Duodenal mucosa (tissue), 2 donors: ENCODE measurements around the gene TACR1.
"Not testable (repeated sequence)": the region's sequence is repeated elsewhere in the genome, so short reads cannot be mapped to it uniquely, and the experiment has no call there.

Source experiments
- H3K27ac ChIP-seq: one replicate; pipeline ENCODE4 v1.7.0; 2013; ENCODE audit warnings: low read depth, low read length
- H3K27me3 ChIP-seq, 2 donors: one replicate each; pipeline ENCODE4 v1.7.0; 2013; ENCODE audit warnings: low read length in 2 of 2, control low read depth in 1 of 2; ENCODE audit not compliant: insufficient read depth in 2 of 2, control insufficient read depth in 1 of 2
- H3K36me3 ChIP-seq, 2 donors: one replicate each; pipeline ENCODE4 v1.7.0; 2013; ENCODE audit warnings: low read length in 2 of 2, control low read depth in 1 of 2; ENCODE audit not compliant: insufficient read depth in 2 of 2, control insufficient read depth in 1 of 2
- H3K4me1 ChIP-seq, 2 donors: one replicate each; pipeline ENCODE4 v1.7.0; 2013; ENCODE audit warnings: low read length in 2 of 2, control low read depth in 1 of 2; ENCODE audit not compliant: insufficient read depth in 2 of 2, control insufficient read depth in 1 of 2
- H3K4me3 ChIP-seq, 2 donors: one replicate each; pipeline ENCODE4 v1.7.0; 2013; ENCODE audit warnings: low read length in 2 of 2, low read depth in 1 of 2
- H3K9ac ChIP-seq, 2 donors: one replicate each; pipeline ENCODE4 v1.7.0; 2013; ENCODE audit warnings: low read length in 2 of 2, low read depth in 1 of 2
- H3K9me3 ChIP-seq, 2 donors: one replicate each; pipeline ENCODE4 v1.7.0; 2013; ENCODE audit warnings: low read length in 2 of 2, control low read depth in 1 of 2; ENCODE audit not compliant: control insufficient read depth in 1 of 2

The TACR1 gene

DNA sequence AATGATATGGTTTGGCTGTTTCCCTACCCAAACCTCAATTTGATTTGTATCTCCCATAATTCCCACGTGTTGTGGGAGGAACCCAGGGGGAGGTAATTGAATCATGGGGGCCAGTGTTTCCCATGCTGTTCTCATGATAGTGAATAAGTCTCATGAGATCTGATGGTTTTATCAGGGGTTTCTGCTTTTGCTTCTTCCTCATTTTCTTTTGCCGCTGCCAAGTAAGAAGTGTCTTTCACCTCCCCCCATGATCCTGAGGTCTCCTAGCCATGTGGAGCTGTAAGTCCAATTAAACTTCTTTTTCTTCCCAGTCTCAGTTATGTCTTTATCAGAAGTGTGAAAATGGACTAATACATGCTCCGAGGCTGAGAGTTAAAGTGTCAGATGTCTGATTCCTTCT lies 47.1 kb downstream of the TACR1 start:
- H3K4me3 ChIP-seq, H3K9ac ChIP-seq, H3K9me3 ChIP-seq, H3K27ac ChIP-seq, H3K27me3 ChIP-seq, H3K36me3 ChIP-seq, H3K4me1 ChIP-seq: not testable (repeated sequence)

DNA sequence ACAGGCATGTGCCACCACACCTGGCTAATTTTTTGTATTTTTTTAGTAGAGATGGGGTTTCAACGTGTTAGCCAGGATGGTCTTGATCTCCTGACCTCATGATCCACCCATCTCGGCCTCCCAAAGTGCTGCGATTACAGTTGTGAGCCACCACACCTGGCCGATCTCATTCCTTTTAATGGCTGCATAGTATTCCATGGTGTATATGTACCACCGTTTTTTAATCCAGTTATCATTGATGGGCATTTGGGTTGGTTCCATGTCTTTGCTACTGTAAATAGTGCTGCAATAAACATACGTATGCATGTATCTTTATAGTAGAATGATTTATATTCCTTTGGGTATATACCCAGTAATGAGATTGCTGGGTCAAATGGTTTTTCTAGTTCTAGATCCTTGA lies 51.4 kb downstream of the TACR1 start:
- H3K9me3 ChIP-seq, H3K27ac ChIP-seq, H3K4me1 ChIP-seq, H3K27me3 ChIP-seq, H3K36me3 ChIP-seq, H3K4me3 ChIP-seq, H3K9ac ChIP-seq: not testable (repeated sequence)

DNA sequence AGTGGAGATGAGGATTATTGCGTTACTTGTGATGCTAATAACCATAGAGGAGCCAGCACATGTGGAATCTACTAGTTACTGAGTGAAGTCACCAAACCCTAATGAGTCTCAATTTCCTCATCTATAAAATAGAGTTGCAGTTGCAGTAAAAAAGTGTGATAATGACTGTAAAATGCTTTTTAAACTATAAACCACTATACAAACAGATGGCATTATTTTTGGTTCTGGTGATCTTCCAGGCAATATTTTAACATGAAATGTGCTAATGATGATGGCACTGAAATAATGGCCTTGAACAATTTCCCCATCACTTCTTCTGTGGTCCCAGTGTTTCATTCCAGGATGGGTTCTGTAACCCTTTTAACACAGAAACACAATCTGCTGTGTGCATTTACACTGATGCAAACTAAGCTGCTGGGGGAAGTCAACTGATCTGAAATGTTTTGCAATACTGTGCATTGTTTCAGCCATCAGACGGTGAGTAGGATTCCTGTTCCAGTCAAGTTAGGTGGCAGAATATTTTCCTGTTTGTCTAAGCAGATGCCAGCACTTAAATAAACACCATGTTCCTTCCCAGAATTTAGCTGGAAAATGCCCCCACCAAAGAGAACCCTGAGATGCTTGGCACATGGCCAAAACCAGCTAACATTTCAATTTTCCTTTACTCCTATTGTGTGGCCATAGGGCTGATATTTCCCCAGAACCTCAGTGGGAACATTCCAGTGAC lies 52.6 kb downstream of the TACR1 start:
- Histone ChIP-seq H3K4me3 (no peak overlapping the region), H3K36me3 (no peaks in the 10 kb centered on the region), H3K9ac (no peak overlapping the region), H3K27me3 (no peaks in the 10 kb centered on the region), H3K9me3 (no peaks in the 10 kb centered on the region), H3K27ac (no peak overlapping the region), H3K4me1 (no peaks in the 10 kb centered on the region)

DNA sequence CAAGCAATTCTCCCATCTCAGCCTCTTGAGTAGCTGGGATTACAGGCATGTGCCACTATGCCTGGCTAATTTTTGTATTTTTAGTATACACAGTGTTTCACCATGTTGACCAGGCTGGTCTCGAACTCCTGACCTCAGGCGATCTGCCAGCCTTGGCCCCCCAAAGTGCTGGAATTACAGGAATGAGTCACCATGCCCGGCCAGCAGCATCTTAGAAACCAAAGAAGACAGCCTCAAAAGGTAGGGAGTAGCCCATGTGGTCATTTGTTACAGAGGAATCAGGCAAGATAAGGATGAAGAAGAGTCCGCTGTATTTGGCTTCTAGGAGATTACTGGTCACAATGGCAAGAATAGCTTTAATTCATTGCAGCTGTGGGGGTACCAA lies 53.1 kb downstream of the TACR1 start:
- H3K4me1 ChIP-seq, H3K9ac ChIP-seq, H3K4me3 ChIP-seq, H3K27me3 ChIP-seq, H3K9me3 ChIP-seq, H3K27ac ChIP-seq, H3K36me3 ChIP-seq: not testable (repeated sequence)

DNA sequence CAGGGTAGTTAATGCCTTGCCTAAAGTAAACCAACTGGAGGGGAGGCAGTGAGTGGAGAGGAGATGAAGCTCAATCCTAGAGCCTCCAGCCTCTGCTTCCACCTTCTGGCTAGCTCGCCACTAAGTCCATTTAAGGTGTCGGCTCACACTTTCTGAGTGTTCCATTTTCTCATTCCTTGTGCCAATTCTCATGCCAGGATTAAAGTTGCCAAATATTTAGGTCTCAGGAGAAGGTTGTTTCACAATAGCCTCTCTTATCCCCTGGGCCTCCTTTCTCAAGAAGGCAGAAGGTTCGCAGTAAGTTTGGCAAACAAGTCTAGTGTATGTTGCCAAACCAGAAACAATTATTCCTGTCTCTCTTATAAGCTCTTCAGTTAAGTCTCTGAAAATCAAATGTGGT lies 57.2 kb downstream of the TACR1 start:
- no peaks in the 10 kb centered on the region for H3K4me1 ChIP-seq
- H3K27ac ChIP-seq = no peak overlapping the region
- H3K27me3 ChIP-seq = no peaks in the 10 kb centered on the region
- H3K9ac ChIP-seq = no peak overlapping the region
- H3K36me3 ChIP-seq = no peaks in the 10 kb centered on the region
- H3K4me3 ChIP-seq = no peak overlapping the region
- no peaks in the 10 kb centered on the region for H3K9me3 ChIP-seq

DNA sequence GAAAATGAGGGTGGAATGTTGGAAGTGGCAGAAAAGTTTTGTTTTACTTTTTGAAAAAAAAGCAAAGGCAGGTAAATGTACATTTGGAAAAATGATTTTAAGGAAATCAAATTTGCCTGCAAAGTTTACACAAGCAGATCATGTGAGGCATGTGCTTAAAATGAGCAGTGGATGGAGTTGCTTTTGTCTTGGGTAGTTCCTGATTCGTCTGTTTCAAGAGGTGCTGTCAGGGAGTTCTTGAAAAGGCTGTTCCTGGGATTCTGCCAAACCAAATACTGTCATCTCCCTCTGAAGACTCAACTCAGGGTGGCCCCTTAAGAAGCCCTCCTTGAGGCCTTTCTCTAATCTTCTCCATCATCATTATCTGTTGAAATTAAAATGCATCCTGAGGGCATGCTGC lies 59.0 kb downstream of the TACR1 start:
- H3K27me3 ChIP-seq = no peaks in the 10 kb centered on the region
- H3K4me1 ChIP-seq = no peaks in the 10 kb centered on the region
- no peak overlapping the region for H3K27ac ChIP-seq
- H3K36me3 ChIP-seq = no peaks in the 10 kb centered on the region
- H3K9me3 ChIP-seq = no peaks in the 10 kb centered on the region
- H3K9ac ChIP-seq = no peak overlapping the region
- no peak overlapping the region for H3K4me3 ChIP-seq

DNA sequence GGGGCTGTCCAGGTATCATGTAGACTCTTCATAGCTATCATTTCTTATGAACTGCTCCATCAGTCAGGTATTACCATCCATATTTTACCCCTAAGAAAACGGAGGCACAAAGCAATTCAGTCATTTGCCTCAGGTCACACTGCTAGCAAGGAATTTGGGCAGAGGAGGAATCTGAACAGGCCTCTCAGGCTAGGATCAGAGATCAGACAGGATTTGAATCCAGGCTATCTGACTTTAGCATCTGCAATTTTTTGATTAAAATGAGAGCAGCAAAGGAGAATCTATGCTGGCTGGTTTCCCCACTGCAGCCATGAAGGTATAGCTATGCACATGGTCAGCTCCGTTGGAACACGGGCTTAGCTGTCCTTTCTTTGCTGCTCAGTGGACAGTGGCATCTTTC lies 60.1 kb downstream of the TACR1 start:
- no peaks in the 10 kb centered on the region for H3K36me3 ChIP-seq
- H3K9ac ChIP-seq = no peak overlapping the region

DNA sequence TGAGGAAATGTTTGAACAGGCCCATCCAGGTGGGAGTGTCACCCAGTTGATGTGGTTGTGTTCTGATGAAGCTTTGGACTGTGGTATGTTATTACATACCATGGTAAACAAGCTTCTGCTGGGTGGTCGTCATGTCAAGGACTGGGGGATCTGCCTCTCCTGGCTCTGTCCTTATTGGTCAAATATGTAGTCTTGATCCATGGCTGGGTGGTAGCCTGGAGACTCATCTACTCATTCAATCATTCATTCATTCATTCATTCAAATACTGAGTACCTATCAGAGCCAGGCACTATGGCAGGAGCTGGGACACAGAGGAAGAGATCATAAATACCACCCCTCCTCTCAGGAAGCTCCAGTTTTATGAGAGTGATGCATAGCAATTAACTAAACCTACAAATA lies 60.8 kb downstream of the TACR1 start:
- Histone ChIP-seq H3K36me3 (no peaks in the 10 kb centered on the region), H3K4me3 (no peak overlapping the region), H3K9ac (no peak overlapping the region), H3K27ac (no peak overlapping the region), H3K9me3 (no peaks in the 10 kb centered on the region), H3K27me3 (no peaks in the 10 kb centered on the region), H3K4me1 (no peaks in the 10 kb centered on the region)

More for the DNA sequence above, 60.1 kb downstream of the TACR1 start:
- no peak overlapping the region for H3K27ac ChIP-seq
- no peaks in the 10 kb centered on the region for H3K27me3 ChIP-seq
- no peaks in the 10 kb centered on the region for H3K4me1 ChIP-seq
- no peaks in the 10 kb centered on the region for H3K9me3 ChIP-seq
- H3K4me3 ChIP-seq = no peak overlapping the region

DNA sequence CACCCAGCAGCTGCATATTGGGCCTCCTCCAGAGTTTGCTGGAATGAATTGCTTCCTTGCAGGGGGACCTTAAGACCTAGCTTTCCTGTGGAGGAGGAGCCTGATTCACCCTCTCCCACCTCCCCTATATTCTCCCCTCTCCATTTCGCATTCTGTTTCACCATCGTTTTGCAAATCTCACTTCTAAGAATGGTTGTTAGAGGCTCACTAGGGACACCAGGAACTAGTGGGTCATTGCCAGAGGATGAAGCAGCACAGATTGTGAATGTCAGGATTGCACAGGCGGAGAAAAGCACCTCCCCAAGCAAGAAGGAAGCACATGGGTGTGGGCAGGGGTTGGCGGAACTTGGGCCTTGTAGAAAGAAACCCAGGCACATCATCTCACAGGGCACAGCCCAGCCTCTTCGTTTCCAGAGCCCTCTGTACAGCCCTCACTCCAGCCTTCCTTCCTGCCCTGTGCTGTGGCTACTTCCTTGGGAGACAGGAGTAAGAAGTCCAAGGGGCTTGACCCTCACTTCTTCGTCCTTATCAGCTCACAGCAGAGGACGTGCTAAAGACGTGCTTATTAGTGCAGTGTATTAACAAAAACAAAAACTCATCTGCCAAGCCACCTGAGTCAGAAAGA lies 63.4 kb downstream of the TACR1 start:
- H3K27ac ChIP-seq = no peak overlapping the region

DNA sequence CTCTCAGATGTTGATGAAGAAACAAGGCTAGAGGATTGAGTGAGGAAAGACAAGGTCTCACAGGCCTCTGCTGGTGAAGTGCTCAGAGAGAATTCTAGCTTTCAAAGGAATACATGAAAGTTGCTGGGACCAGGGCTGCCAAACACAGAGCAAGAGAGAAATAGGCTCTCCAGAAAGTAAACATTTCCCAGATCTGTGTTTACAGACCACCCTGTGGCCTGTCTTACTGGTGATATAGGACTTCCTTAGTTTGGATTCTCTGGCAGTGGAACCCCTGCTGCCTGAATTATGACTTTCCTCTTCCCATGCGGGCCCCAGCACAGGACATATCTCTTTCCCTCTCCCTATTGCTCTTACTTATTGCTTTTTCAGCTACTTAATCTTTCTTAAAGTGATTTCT lies 64.5 kb downstream of the TACR1 start:
- Histone ChIP-seq H3K27ac (no peak overlapping the region), H3K4me3 (no peak overlapping the region), H3K36me3 (no peaks in the 10 kb centered on the region), H3K4me1 (no peaks in the 10 kb centered on the region), H3K9me3 (no peaks in the 10 kb centered on the region), H3K9ac (no peak overlapping the region), H3K27me3 (no peaks in the 10 kb centered on the region)

More for the DNA sequence above, 63.4 kb downstream of the TACR1 start:
- Histone ChIP-seq H3K9me3 (no peaks in the 10 kb centered on the region), H3K9ac (no peak overlapping the region), H3K4me1 (no peaks in the 10 kb centered on the region), H3K36me3 (no peaks in the 10 kb centered on the region), H3K4me3 (no peak overlapping the region), H3K27me3 (no peaks in the 10 kb centered on the region)
